HG02981 (cell line): ENCODE measurements around the gene CTSC.
A peak's percentile ranks its signal among the peaks of the same experiment; 100 is the strongest.
"Not testable (repeated sequence)": the region's sequence is repeated elsewhere in the genome, so short reads cannot be mapped to it uniquely, and the experiment has no call there.

Experiments
- ATAC-seq: cut with Tn5 transposase; IDR thresholded peaks from one replicate; pipeline ENCODE4 v1.9.1; 2021; ENCODE audit warnings: mild to moderate bottlenecking, moderate library complexity; ENCODE audit not compliant: unreplicated experiment

Gene CTSC

DNA sequence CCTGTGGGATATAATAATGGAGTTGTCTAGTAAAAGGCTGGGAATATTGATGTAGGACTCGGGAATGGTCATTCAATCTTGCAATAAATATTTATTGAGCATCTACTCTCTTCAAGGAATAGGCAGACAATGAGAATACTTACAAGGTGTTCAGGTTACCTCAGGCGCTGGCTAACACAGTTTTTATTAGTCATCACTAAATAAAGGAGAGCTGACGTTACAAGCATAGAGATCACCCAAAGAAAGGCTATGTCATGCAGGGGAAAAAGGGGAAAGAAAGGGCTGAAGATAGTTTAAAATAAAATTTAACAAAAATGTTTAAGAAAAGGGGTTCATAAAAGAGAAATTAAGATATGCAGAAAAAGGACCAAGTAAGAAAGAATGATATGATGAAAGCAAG is 15.8 kb upstream of the CTSC start:
- ATAC-seq: no peak

DNA sequence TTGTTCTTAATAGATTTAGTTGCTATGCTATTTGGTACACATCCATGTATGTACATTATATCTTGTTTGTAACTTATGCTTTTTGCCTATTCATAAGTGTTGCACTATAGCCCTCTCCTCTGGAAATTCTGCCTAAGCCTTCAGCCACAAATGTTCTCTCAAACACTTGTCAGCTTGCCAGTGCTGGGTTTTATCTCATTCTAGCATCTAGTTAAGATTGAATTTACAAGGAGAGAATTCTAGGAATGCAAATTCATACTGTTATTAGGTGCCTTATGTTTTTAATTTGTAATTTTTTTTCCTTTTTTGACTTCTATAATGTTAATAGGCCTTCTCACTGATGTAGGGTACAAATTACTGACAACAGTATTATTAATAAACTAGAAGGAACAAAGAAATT is 14.6 kb upstream of the CTSC start:
- ATAC-seq: no peak

DNA sequence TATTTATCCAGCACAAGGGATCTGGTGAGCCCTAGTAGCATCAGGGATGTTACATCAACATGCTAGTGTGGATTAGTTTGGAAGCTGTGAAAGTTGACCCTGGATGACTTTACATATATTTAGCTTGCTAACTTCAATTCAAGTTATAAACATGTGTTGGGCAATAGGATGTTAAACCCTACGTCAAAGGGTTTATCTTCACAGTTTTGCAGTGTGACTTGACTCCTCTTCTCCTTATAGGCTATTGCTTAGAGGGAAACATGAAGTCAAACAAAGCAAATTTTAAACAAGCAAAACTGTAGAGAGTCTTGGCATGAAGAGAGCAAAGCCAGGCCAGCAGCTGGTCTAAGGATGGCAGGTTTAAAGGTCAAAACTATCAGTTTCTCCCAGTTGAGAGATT is 11.3 kb upstream of the CTSC start:
- ATAC-seq: no peak

DNA sequence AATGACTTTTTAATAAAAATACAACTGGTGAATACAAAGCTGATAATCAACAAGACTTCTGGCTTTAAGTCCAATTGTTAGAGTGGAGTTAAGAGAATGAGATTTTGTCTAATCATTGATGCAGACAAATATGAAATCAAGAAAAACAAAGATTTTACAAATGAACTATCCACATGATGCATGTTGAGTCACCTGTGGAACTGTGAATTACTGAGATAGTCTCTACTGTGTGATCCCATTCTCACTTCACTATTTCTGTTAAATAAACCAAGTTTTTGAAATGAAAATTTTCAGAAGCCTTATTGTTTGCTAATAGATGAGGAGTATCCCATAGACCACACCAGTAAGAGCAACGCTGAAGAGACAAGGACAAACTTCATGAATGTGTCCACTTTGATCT is 8.4 kb upstream of the CTSC start:
- no peak for ATAC-seq

DNA sequence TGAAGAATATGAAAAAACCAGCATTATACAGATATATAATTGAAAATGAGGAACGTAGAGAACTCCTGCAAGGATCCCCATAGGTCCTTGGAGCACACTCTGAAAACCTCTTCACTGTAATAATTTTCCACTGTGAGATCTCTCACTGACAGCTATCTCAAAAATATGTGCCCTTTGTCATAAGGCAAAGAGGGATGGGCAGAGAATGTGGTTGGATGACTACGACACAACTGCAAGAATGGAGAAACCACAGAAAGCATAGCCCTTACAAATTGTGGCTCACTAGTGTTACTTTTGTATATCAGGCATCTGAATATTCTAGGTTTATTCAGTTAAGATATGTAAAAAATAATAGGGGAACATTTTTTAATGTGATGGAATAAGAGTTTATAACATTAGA is 7.9 kb upstream of the CTSC start:
- peak; percentile 51 for ATAC-seq

DNA sequence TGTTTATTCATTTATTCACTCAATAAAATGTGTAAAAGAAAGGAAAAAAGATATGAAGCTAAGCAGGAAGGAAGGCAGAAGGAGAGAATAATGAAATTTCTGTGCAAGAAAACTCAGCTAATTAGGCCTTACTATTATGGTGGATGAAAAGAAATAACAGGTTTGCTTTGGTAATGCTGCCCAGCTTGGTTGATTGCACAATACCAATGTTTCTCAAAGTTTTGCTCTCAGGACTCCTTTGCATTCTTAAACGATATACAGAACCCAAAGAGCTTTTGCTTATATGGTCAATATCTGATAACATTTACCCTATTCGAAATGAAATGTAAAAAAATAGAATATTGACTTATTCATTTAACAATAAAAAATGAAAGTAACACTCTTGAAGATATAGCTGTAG is 7.3 kb upstream of the CTSC start:
- no peak for ATAC-seq

DNA sequence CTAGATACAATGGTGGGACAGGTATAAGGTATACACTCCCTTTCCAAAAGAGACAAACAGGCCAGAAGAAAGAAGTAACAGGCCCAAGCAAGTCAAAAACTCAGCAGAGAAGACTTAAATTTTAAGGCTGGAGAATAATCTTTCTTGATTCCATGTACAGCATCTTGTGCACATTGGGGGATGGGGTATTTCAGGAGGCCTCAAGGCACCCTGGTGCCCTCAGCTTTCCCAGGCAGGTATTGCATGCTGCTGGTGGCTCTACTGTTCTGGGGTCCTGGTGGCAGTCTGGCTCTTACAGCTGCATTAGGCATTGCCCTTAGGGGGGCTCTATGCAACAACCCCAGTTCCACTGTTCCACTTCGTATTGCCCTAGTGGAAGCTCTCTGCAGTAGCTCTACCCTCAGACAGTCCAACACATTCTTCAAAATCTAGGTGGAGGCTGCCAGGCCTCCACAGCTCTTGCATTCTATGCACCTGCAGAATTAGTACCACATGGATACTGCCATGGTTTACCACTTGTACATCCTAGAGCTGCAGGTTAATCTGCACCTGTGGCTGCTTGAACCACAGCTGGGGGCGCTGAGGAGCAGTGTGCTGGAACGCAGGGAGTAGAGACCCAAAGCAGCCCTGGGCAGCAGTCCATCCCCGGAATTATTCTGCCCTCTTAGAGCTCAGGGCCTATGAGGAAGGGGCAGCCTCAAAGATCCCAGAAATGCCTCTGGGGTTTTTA is 4.2 kb upstream of the CTSC start:
- no peak for ATAC-seq

DNA sequence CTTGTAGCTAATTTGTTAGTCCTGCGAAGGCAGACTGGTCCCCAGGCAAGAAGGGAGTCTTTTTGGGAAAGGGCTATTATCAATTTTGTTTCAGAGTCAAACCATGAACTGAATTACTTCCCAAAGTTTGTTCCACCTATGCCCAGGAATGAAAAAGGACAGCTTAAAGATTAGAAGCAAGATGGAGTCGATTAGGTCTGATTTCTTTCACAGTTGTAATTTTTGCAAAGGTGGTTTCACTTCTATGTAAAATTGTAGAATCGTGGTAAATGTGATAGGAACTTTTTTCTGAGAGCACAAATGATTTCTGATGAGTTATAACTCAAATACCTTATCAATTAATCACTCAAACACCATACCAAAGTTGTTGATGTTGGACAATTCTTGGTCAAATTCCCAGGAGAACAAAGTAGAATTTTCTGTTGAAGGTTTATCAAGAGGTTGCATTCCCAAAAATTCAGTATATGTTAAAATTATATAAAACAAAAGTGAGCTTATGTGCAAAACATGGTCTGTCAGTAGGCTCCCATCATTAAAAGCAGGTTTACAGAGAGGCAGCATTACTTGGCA is 2.9 kb upstream of the CTSC start:
- no peak for ATAC-seq

DNA sequence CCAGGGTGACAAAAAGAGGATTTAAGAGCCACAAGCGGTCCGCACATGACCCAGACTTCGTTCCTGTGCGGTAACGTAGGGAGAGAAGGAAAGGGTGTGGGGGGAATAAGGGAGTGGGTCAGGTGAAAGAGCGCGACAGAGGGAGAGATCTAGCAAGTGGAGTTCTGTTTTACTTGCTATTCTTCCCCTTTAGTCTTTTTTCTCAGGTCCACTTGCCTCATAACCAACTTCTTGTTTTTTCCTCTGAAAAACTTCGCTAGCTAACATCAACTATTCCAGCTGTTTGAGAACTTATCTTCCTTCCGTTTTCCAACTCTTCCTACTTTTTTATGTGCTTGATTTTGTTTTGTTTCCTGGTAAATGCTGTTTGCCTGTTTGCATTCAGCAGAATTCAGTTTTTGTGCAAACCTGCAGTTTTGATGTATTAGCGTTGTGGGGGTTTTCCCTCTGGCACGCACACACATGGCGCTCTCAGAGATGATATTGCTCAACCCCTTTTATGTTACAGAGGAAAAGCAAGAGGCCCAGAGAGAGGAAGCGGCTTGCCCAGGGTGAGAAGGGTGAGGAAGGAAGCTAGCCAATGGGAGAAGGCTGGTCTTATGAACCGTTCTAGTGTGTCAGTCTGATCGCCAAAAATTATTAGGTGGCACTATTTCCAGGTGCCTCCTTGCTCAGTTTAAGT is 592 bp upstream of the CTSC start:
- peak; percentile 27 for ATAC-seq

DNA sequence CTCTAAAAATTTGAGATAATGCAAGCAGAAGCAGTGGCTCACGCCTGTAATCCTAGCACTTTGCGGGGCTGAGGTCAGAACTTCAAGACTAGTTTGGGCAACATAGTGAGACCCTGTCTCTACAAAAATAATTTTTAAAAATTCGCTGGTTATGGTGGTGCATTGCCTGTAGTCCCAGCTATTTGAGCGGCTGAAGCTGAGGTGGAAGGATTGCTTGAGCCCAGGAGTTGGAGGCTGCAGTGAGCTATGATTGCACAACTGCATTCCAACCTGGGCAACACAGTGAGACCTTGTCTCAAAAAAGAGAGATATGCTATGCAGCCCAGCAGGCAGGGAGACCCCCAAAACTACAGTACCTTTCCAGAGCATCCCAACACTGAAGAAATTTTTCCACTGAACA is 2.3 kb downstream of the CTSC start:
- no peak for ATAC-seq

DNA sequence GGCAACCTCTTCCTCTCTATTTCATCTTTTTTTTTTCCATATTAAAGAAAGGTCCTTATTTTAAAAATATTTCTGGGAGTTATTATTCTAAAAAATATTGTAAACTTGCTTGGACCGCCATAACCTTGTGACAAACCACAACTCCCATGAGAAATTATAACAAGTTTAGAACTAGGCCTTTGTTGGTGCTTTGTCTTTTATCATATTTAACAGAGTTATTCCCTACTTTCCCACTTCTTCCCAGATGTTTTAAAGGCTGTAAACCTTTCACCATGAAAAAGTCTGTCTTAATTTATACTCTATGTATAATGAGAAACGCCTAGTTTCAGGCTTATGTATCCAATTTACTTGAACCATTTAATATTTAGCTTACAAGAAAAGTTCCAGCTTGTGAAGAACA is 3.7 kb downstream of the CTSC start:
- ATAC-seq: no peak

DNA sequence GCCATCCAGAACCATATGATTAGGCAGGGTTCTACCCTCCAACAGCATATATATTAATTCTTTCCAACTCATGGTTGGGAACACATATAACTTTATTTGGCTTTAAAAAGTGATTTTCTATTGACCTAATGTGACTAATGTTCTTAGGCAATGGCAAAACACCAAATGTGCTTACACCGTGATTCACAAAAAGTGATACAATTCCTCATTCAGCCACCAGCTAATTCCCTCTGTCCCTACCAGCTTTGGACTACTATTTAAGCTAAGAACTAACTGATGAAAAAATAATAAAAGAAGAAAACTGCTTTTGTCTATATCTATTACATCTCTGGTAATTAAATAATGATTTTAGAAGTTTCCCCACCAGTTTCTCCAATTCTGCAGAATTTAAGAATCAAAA is 4.7 kb downstream of the CTSC start:
- no peak for ATAC-seq

DNA sequence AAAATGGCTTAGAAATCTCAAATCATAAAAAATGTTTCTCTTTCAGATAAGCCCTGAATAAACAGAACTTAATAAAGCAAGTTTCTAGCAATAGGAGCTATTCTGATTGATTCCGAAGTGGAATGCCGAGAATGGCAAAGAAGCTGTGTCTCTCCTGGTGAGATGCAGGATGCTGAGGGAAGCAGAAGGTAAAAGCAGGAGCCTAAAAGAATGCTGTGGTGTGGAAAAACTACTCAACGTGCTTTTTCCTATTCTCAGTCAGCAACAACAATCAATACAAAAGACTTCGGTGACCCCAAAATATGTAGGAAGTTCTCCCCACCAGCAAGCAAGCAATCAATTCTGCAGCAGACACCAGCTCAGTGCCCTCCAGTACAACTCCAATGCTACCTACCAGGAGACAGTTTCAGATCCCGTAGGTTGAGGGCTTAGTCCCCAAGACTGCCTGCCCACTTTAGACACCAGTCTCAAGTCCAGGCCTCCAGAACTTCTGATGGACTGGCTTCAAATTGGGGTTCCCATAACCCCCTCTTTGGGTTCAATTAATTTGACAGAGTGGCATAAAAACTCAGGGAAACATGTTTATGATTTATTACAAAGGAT is 6.6 kb downstream of the CTSC start:
- no peak for ATAC-seq

DNA sequence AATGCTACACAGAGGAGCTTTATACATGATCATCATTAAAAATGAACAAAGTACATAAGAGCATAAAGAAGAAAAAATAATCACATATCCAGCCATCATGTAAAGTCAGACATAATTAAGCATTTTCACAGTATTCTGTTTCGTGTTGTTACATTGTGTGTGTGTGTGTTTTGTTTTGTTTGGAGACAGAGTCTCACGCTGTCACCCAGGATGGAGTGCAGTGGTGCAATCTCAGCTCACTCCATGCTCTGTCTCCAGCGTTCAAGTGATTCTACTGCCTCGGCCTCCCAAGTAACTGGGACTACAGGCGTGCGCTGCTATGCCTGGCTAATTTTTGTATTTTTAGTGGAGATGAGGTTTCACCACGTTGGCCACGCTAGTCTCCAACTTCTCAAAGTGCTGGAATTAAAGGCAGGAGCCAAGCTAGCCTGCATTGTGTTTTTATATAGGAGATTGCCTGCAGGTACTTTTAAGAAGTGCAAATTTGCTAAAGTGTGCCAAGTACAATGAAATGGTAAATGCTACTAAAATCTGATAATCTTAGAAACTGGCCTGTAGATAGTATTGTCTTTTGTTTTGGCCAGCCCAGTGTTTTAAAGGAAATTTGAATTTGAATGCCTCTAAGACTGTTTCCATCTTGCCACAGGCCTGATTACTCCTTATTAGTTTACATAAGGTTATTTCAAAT is 7.8 kb downstream of the CTSC start:
- no peak for ATAC-seq

DNA sequence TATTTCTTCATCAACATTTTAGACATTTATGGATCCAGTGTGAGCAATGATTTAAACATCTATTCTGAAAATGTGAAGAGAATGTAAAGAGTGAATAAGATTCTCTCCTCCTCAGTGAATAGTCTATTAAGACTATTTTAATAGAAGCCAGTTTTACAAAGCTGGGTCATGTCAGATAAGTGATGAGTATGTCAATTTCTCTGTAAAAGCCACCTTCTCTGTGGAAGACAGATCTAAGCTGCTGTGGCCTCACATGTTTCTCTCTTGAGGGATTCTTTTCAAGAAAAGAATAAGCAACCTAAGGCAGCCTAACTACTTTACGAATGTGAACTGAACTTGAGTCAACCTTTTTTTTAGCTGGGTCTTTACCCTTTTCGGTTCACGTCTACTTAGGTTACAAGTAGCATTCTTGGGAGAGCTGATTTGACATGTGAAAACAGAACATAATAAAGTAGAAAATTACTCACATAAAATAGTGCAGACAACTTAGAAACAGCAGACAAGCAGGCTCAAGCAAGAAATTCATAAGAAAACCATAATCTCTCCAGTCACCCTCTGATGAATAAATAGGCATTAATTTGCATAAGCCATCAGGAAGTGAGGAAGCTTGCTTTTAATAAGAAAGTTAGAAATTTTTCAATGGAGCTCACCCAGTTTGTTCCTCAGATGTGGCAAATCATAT is 9.9 kb downstream of the CTSC start:
- peak; percentile 14 for ATAC-seq

DNA sequence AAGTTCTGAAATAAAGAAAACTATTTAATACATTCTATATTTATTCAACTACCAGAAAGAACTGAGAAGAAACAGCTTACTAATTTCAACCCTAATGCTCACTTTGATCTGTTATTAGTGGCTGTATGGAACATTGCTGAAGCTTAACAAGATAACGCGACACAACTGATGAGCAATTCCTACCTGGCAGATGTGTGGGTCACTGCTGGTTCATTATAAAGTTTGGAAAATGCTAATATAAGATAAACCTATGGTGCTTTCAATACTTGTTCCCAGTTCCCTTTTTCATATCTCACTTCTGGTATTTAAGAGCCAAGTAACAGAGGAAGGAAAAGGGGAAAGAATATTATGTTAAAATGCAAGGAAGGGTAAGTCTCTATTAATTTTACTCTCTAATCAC is 10.5 kb downstream of the CTSC start:
- ATAC-seq: peak; percentile 48

DNA sequence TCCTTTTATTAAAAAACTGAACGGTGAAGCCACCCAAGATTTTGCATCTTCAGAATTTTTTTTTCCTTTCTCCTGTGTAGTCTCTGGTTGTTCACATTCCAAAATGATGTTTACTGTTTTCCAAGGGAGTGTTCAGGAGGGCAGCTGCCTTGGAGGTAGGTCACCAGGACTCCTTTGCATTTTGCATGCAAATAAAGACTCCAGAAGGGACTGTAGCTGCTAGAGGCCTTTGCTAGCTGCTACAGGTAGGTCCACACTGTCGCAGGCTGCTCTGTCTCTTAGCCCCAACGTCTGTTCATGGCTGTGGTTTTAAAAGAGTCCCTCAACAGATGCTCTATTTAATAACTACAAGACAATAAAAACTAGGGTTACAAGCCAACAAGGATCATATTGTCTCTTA is 11.4 kb downstream of the CTSC start:
- no peak for ATAC-seq

DNA sequence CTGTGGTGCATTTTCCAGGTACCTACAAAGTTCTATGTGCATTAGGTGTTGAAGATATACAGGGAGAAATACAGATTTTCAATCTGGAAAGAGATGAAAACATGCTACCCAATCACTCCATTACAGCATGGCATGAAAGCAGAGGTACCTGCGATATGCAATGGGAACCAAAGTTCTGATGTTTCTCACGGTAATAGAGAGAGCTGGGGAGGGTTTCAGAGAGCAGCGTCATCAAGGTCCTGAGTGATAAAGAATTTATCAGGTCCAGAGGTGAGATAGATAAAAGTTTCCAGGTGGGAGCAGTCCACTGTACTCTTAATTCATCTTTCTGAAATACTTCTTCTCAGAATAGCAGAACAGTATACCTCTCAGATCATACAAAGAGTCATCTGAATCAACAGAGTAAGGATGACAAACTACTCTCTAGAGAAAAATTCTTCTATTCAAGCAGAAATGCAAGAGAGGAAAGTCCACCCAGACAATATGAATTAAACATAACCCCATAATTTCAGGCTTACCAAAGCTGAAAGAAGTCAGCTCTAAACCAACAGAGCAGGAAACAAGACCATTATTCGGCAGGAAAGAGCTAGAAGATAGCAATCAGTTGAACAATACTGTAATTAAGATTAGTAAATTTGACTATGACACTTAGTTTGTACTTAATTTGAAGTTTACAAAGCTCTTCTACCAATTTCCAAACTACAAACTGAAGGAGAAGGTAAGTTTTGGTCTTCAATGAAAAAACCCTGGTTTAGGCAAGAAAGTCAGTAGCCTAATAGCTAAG is 12.8 kb downstream of the CTSC start:
- ATAC-seq: no peak

DNA sequence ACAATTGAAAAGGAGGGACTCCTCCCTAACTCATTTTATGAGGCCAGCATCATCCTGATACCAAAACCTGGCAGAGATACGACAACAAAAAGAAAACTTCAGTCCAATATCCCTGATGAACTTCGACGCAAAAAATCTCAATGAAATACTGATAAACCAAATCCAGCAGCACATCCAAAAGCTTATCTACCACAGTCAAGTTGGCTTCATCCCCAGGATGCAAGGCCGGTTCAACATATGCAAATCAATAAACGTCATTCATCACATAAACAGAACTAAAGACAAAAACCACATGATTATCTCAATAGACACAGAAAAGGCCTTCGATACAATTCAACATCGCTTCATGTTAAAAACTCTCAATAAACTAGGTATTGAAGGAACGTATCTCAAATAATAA is 14.7 kb downstream of the CTSC start:
- not testable (repeated sequence) for ATAC-seq

DNA sequence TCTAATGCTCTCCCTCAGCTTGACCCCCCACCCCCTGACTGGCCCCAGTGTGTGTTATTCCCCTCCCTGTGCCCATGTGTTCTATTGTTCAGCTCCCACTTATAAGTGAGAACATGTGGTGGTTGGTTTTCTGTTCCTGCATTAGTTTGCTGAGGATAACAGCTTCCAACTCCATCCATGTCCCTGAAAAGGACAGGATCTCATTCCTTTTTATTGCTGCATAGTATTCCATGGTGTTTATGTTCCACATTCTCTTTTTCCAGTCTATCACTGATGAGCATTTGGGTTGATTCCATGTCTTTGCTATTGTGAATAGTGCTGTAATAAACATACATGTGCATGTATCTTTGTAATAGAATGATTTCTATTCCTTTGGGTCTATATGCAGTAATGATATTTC is 16.1 kb downstream of the CTSC start:
- not testable (repeated sequence) for ATAC-seq
